ENCODE data around the gene PDXP.
"Not testable (repeated sequence)": the region's sequence is repeated elsewhere in the genome, so short reads cannot be mapped to it uniquely, and the experiment has no call there.

PDXP gene, protein sequence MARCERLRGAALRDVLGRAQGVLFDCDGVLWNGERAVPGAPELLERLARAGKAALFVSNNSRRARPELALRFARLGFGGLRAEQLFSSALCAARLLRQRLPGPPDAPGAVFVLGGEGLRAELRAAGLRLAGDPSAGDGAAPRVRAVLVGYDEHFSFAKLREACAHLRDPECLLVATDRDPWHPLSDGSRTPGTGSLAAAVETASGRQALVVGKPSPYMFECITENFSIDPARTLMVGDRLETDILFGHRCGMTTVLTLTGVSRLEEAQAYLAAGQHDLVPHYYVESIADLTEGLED

GRCh38 chr22:37658133-37659065, at the start of gene PDXP:
PDXP (plus strand) TSS chr22:37658723; CDS start chr22:37658783, 60 bp downstream.
- peak; percentile 91 to 96 for DNase-seq (ENCODE audit: low read depth in 2 of 2, low spot score in 1 of 2)

DNA sequence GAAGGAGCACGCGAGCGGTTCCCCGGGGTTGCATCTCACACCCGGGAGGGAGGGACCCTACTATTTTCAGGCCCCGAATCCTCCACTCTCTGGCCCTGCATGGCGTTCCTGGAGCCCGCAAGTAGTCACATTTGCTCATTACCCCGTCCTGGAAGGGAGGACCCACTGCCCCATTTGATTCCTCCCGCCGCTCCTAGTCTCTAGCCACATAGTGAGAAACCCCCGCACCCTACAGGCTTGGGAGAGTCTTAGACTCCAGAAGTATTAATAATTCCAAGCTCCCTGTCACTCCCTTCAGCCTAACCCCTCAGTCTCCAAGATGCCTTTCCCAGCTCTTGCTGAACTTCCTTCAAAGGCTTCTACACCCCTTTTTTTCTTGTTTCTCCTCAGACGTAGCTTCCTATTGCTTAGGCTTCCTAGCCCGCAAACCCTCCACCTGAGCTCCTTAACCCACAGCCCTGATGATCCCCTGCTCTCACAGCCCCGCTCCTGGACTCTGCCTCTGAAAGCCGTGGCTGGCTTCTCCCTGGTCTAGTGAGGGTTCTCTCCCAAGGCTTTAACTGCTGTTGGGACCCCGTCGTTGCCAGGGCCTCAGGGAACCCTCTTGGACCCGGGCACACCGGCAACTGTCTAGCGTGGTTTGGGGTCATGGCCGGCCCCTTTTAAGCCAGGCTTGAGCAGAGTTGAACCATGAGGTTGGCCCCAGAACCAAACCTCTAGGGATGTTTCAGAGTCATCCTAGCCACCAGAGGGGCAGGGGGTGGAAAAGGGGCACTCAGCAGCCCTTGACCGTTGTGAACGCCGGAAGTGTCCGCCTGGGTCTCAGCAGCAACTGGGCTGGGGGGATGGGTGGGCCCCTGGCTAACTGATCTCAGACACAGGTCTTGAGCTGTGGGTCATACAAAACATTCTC, 49.0 kb upstream of the PDXP start:
- DNase-seq (ENCODE audit: low read depth in 2 of 2, low spot score in 1 of 2) = no peak

DNA sequence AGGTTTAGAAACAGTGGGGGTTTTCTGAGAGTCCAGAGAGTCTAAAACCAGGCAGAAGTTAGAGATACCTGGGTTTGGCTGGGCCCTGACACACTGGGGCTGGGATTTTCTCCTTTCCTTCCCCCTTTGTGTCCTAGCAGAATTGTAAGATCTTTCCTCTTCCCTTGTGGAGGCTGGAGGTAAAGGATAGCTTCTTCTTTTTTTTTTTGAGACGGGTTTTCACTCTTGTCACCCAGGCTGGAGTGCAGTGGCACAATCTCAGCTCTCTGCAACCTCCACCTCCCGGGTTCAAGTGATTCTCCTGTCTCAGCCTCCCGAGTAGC, 48.4 kb upstream of the PDXP start:
- not testable (repeated sequence) for DNase-seq (ENCODE audit: low read depth in 2 of 2, low spot score in 1 of 2)

GRCh38 chr22:37610480-37611129, 47.9 kb upstream of the PDXP start:
- no peak for DNase-seq (ENCODE audit: low read depth in 2 of 2, low spot score in 1 of 2)

- no peak for DNase-seq (ENCODE audit: low read depth in 2 of 2, low spot score in 1 of 2)
Observed at GRCh38 chr22:37611207-37611606, 47.3 kb upstream of the PDXP start.

- DNase-seq (ENCODE audit: low read depth in 2 of 2, low spot score in 1 of 2) = no peak
Observed at GRCh38 chr22:37616201-37617083, 42.1 kb upstream of the PDXP start.

DNA sequence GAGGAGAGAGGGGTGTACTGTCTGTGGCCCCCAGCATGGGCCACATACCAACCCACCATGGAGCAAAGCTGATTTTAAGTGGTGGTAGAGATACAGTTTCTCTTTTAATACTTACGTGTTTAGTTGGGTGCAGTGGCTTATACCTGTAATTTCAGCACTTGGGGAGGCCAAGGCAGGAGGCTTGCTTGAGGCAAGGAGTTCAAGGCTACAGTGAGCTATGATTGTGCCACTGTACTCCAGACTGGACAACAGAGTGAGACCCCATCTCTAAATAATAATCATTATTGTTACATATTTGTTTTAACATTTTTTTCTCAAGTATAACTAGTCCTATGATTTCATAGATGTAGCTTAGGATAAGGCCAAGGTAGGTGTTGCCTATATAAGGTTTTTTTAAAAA, 41.1 kb upstream of the PDXP start:
- DNase-seq (ENCODE audit: low read depth in 2 of 2, low spot score in 1 of 2) = no peak

- no peak for DNase-seq (ENCODE audit: low read depth in 2 of 2, low spot score in 1 of 2)
Observed at GRCh38 chr22:37618072-37618656, 40.4 kb upstream of the PDXP start.

- DNase-seq (ENCODE audit: low read depth in 2 of 2, low spot score in 1 of 2) = no peak
Observed at GRCh38 chr22:37618674-37619073, 39.8 kb upstream of the PDXP start.

GRCh38 chr22:37619991-37620390, 38.5 kb upstream of the PDXP start:
- DNase-seq (ENCODE audit: low read depth in 2 of 2, low spot score in 1 of 2) = no peak

GRCh38 chr22:37621352-37621860, 37.1 kb upstream of the PDXP start:
- no peak for DNase-seq (ENCODE audit: low read depth in 2 of 2, low spot score in 1 of 2)

DNA sequence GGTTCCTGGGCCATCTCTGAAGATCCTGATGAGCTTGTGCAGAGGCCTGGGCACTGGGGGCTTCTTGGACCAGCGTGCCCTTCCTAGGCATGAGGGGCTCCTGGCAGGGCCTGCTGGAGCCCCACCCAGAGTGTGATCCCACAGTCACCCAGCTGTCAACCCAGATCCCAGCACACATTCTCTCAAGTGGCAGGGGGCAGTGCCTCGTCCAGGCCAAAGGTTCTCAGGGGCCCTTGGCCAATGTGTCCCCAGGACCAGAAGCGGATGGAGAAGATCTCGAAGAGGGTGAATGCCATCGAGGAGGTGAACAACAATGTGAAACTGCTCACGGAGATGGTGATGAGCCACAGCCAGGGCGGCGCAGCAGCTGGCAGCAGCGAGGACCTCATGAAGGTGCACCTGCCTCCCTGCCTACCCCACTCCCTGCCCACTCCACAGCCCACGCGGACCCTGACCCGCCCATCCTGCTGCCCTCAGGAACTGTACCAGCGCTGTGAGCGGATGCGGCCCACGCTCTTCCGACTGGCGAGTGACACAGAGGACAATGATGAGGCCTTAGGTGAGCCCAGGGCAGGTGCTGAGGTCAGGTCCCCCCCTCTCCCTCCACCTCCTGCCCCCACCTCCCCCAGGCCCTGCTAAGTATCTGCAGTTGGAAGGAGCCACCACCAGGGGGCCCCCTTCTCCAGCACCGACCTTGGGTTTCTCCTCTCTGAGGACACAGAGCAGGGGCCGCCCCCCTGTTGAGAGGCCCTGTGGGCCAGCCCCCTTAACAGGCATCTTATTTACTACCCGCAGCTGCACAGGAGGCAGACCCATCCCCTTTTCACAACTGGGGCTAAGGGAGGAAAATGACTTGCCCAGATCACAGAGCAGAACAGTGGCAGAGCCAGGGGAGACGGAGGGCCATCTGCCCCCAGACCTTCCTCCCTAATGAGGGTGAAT, 35.2 kb upstream of the PDXP start:
- peak; percentile 57 to 59 for DNase-seq (ENCODE audit: low read depth in 2 of 2, low spot score in 1 of 2)

- DNase-seq (ENCODE audit: low read depth in 2 of 2, low spot score in 1 of 2) = no peak
Observed at GRCh38 chr22:37624017-37624365, 34.5 kb upstream of the PDXP start.

DNA sequence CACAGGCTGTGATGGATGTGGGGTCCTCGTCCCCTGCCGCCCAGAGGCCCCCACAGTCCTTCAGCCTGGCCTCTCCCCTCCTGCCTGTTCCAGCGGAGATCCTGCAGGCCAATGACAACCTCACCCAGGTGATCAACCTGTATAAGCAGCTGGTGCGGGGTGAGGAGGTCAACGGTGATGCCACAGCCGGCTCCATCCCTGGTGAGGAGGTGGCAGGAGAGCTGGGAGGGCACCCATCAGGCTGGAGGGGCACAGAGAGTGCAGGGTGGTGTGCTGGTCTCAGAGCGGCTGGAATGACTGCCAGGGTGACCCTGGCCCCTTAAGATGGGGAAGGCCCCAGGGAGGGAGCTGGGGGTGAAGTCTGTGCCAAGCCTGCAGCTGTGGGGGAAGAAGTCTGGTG, 33.6 kb upstream of the PDXP start:
- no peak for DNase-seq (ENCODE audit: low read depth in 2 of 2, low spot score in 1 of 2)

DNA sequence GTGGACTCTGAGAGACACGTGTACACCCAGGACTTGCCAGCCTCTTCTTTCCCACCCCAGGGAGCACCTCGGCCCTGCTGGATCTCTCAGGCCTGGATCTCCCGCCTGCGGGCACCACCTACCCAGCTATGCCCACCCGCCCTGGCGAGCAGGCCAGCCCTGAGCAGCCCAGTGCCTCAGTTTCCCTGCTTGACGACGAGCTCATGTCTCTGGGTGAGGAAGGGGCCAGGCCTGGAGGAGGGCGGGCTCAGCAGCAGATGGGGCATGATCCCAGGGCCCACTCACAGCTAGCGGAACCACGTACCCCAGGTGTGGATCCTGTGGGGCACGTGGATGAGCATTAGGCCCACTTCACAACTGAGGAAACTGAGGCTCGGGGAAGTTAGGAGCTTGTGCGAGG, 32.8 kb upstream of the PDXP start:
- no peak for DNase-seq (ENCODE audit: low read depth in 2 of 2, low spot score in 1 of 2)

- DNase-seq (ENCODE audit: low read depth in 2 of 2, low spot score in 1 of 2) = no peak
Observed at GRCh38 chr22:37626144-37626543, 32.4 kb upstream of the PDXP start.

DNA sequence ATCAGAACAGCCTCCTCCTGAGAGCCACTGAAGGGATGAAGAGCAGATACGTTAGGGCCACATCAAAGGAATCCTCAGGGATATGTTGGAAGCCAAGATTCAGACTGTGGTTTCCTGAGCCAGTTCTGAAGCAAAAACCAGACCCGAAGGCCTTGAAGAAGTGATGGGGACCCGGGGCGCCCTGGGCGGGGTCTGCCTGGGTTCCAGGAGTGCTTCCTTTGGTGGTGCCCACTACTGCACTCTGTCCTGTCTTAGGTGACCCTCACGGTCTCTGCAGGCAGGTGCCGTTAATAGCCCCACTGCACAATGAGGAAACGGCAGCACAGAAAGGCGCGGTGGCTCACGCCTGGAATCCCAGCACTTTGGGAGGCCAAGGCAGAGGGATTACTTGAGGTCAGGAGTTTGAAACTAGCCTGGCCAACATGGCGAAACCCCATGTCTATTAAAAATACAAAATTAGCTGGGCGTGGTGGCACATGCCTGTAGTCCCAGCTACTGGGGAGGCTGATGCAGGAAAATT, 31.9 kb upstream of the PDXP start:
- DNase-seq (ENCODE audit: low read depth in 2 of 2, low spot score in 1 of 2) = no peak

DNA sequence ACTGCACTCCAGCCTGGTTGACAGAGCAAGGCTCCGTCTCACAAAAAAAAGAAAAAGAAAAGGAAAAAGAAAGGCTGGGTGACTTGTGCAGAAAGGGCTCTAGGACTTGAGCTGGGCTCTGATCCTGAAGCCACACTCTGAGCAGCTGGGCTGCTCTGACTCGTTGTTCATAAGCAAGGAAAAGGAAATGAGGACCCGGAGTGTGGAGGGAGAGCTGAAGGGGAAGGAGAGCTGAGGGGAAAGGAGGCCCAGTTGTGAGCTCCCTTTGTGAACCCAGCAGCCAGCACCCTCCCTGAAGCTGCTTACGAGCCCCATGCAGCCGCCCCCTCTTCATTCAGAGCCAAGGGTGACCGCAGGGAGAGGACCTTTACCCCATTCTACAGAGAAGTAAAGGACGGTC, 31.4 kb upstream of the PDXP start:
- DNase-seq (ENCODE audit: low read depth in 2 of 2, low spot score in 1 of 2) = no peak
